Measurements from ENCODE around the gene DMRT2. TPM values are rescaled to one million over a fixed set of nuclear protein-coding genes. Genes with fewer than 3 reads are reported as not detected.

Gene DMRT2
- total RNA-seq, 1 donor from 2014 or later = not detected

GRCh38 chr9:1034271-1034670, 15.9 kb upstream of the DMRT2 start:
- Histone ChIP-seq H3K27ac (no peak overlapping the region), H3K79me2 (ENCODE audit: low read depth) (no peaks in the 10 kb centered on the region), H3K27me3 (no peaks in the 10 kb centered on the region), H2AFZ (replicated peaks) (no peak overlapping the region), H3F3A (ENCODE audit: low read depth) (no peaks in the 10 kb centered on the region), H3K36me3 (no peaks in the 10 kb centered on the region), H3K4me1 (no peaks in the 10 kb centered on the region), H4K20me1 (ENCODE audit: low read depth) (no peaks in the 10 kb centered on the region), H3K4me3 (no peak overlapping the region), H3K9me3 (ENCODE audit: low read depth) (peaks cover 9% of the 10 kb centered on the region), H3K9ac (no peak overlapping the region), H3K4me2 (no peak overlapping the region)
- H3K27ac Mint-ChIP-seq = no peak overlapping the region
- H3K4me1 Mint-ChIP-seq = no peaks in the 10 kb centered on the region
- TF ChIP-seq EZH2 (IDR thresholded peaks at IDR 0.05) = no peak
- TF ChIP-seq EZH2phosphoT487 (IDR thresholded peaks at IDR 0.05) = no peak
- TF ChIP-seq, protein P1, sequence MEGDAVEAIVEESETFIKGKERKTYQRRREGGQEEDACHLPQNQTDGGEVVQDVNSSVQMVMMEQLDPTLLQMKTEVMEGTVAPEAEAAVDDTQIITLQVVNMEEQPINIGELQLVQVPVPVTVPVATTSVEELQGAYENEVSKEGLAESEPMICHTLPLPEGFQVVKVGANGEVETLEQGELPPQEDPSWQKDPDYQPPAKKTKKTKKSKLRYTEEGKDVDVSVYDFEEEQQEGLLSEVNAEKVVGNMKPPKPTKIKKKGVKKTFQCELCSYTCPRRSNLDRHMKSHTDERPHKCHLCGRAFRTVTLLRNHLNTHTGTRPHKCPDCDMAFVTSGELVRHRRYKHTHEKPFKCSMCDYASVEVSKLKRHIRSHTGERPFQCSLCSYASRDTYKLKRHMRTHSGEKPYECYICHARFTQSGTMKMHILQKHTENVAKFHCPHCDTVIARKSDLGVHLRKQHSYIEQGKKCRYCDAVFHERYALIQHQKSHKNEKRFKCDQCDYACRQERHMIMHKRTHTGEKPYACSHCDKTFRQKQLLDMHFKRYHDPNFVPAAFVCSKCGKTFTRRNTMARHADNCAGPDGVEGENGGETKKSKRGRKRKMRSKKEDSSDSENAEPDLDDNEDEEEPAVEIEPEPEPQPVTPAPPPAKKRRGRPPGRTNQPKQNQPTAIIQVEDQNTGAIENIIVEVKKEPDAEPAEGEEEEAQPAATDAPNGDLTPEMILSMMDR (IDR thresholded peaks at IDR 0.05) = no peak
- no peaks in the 10 kb centered on the region for H3K9me3 Mint-ChIP-seq
- no peaks in the 10 kb centered on the region for H3K36me3 Mint-ChIP-seq
- H3K27me3 Mint-ChIP-seq (ENCODE audit: insufficient read depth, low read depth) = peaks cover 14% of the 10 kb centered on the region
- no peak for DNase-seq (ENCODE audit: low spot score)
- H3K4me3 Mint-ChIP-seq = no peak overlapping the region

DNA sequence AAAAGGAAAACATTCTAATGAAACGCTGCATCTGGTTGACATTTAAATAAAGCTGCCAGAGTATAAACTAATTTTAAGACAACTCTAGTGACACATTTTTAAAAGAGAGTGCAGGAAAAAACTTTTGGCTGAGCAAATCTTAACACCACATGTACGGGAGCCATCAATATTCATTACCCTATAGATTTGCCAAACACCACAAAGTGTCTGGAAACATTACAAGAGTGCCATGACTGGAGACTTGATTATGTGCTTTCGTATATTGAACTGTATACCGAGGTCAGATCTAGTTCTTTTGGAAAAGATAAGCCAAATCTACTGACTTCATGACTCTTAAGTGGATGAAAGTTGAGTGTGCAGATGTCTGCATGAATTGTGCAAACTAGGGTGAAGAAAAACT, 10.6 kb upstream of the DMRT2 start:
- Histone ChIP-seq H2AFZ (replicated peaks) (no peak overlapping the region), H3K9ac (no peak overlapping the region), H3K4me3 (no peak overlapping the region), H3K4me2 (no peak overlapping the region), H4K20me1 (ENCODE audit: low read depth) (no peaks in the 10 kb centered on the region), H3K9me3 (ENCODE audit: low read depth) (peaks cover 4% of the 10 kb centered on the region), H3F3A (ENCODE audit: low read depth) (no peaks in the 10 kb centered on the region), H3K27me3 (no peaks in the 10 kb centered on the region), H3K27ac (no peak overlapping the region), H3K4me1 (no peaks in the 10 kb centered on the region), H3K79me2 (ENCODE audit: low read depth) (no peaks in the 10 kb centered on the region), H3K36me3 (no peaks in the 10 kb centered on the region)
- H3K36me3 Mint-ChIP-seq = no peaks in the 10 kb centered on the region
- no peak overlapping the region for H3K27ac Mint-ChIP-seq
- no peak overlapping the region for H3K4me3 Mint-ChIP-seq
- peaks cover 6% of the 10 kb centered on the region for H3K4me1 Mint-ChIP-seq
- TF ChIP-seq, protein P1 (IDR thresholded peaks at IDR 0.05) = no peak
- TF ChIP-seq EZH2phosphoT487 (IDR thresholded peaks at IDR 0.05) = no peak
- TF ChIP-seq EZH2 (IDR thresholded peaks at IDR 0.05) = no peak
- peaks cover 2% of the 10 kb centered on the region for H3K9me3 Mint-ChIP-seq
- no peak for DNase-seq (ENCODE audit: low spot score)
- H3K27me3 Mint-ChIP-seq (ENCODE audit: insufficient read depth, low read depth) = peaks cover 56% of the 10 kb centered on the region

- no peak for TF ChIP-seq EZH2 (IDR thresholded peaks at IDR 0.05)
- no peak for TF ChIP-seq EZH2phosphoT487 (IDR thresholded peaks at IDR 0.05)
- TF ChIP-seq, protein P1 (IDR thresholded peaks at IDR 0.05) = no peak
- Histone ChIP-seq H3F3A (ENCODE audit: low read depth) (no peaks in the 10 kb centered on the region), H3K27me3 (no peaks in the 10 kb centered on the region), H3K9ac (no peak overlapping the region), H3K4me1 (no peaks in the 10 kb centered on the region), H4K20me1 (ENCODE audit: low read depth) (no peaks in the 10 kb centered on the region), H3K27ac (no peak overlapping the region), H3K79me2 (ENCODE audit: low read depth) (no peaks in the 10 kb centered on the region), H3K4me3 (no peak overlapping the region), H2AFZ (replicated peaks) (no peak overlapping the region), H3K36me3 (no peaks in the 10 kb centered on the region), H3K4me2 (no peak overlapping the region), H3K9me3 (ENCODE audit: low read depth) (peaks cover 4% of the 10 kb centered on the region)
- Mint-ChIP-seq H3K36me3 (no peaks in the 10 kb centered on the region), H3K27ac (no peak overlapping the region), H3K27me3 (ENCODE audit: insufficient read depth, low read depth) (peaks cover 79% of the 10 kb centered on the region), H3K9me3 (peaks cover 5% of the 10 kb centered on the region), H3K4me1 (peaks cover 16% of the 10 kb centered on the region), H3K4me3 (peak overlapping the region; percentile 84)
- no peak for DNase-seq (ENCODE audit: low spot score)
Measured at GRCh38 chr9:1042466-1042865, 7.7 kb upstream of the DMRT2 start.
